ENCODE data around the gene TMEM219.

GRCh38 chr16:29974291-29975133 lies 12.6 kb downstream of the TMEM219 start:
- peak; percentile 60 for TF ChIP-seq ZSCAN4 (tag by site-specific recombination; IDR thresholded peaks at IDR 0.05)
- TF ChIP-seq ZBTB20 (tag by site-specific recombination; IDR thresholded peaks at IDR 0.05) = no peak; the same call in 1 of the 2 replicates
- peak; percentile 18; the same call in 1 of the 2 replicates for TF ChIP-seq CTCF (tag by site-specific recombination; IDR thresholded peaks at IDR 0.05)
- no peak for TF ChIP-seq YY1 (tag by site-specific recombination; IDR thresholded peaks at IDR 0.05)
- TF ChIP-seq ZNF768 (tag by site-specific recombination; IDR thresholded peaks at IDR 0.05) = no peak
- no peak for TF ChIP-seq ZNF10 (tag by site-specific recombination; IDR thresholded peaks at IDR 0.05)
- no peak for TF ChIP-seq ZNF707 (tag by site-specific recombination; IDR thresholded peaks at IDR 0.05)
- TF ChIP-seq ZNF704 (tag by site-specific recombination; IDR thresholded peaks at IDR 0.05) = no peak

All from HEK293 (cell line).